Measurements from ENCODE around the gene RAB35. TPM values are rescaled to one million over a fixed set of nuclear protein-coding genes. Genes with fewer than 3 reads are reported as not detected.

Gene RAB35
- total and polyA plus RNA-seq, 2 donors from 2014 or later: 23.2 to 56.1 TPM

DNA sequence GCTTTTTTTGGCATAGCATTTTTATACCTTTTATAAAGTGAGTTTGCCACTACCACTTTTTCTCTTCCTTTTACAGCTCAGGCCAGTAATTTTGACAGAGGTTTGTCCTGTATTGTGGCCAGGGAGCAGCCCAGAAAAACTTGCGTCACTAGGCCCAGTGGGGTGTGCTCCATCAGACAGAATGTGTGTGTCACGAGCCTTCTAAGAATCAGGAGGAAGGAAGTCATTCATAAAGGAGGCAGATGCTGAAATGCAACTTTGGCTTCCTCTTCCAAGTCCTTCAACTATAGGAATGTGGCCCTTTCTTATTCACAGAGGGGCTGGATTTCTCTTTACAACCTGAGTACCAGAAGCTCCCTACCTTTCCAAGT is 10.1 kb upstream of the RAB35 start:
- H3K27ac ChIP-seq (ENCODE audit: low read depth in 2 of 2, low read length in 2 of 2): peak overlapping the region in 1 of 2 donors; percentile 26
- peak in 1 of 5 donors; percentile 45 for DNase-seq
- H3K9ac ChIP-seq (ENCODE audit: low read length in 3 of 3): no peak overlapping the region

GRCh38 chr12:120125792-120126634 is 9.5 kb upstream of the RAB35 start:
- no peak for TF ChIP-seq CTCF (IDR thresholded peaks at IDR 0.05; ENCODE audit: borderline replicate concordance, extremely low read depth, insufficient read depth)
- no peak for FAIRE-seq
- no peak for DNase-seq
- H3K9me3 ChIP-seq (ENCODE audit: control insufficient read depth in 2 of 3, insufficient read depth in 1 of 3, low read length in 3 of 3): no peaks in the 10 kb centered on the region
- no peaks in the 10 kb centered on the region for H3K27me3 ChIP-seq (ENCODE audit: control insufficient read depth, insufficient read depth, low read length)
- H3K36me3 ChIP-seq (ENCODE audit: control insufficient read depth in 2 of 3, insufficient read depth in 3 of 3, low read length in 3 of 3): peaks cover 3 to 38% (median 23%) of the 10 kb centered on the region in 3 donors
- H3K4me3 ChIP-seq (ENCODE audit: low read length in 3 of 3): no peak overlapping the region
- H3K9ac ChIP-seq (ENCODE audit: low read length in 3 of 3): no peak overlapping the region
- peak overlapping the region in 1 of 2 donors; percentile 26 for H3K27ac ChIP-seq (ENCODE audit: low read depth in 2 of 2, low read length in 2 of 2)
- intact Hi-C loops (cut with DNase I): no loop called here
- no peaks in the 10 kb centered on the region for H3K4me1 ChIP-seq (ENCODE audit: control insufficient read depth in 2 of 3, insufficient read depth in 2 of 3, low read depth in 1 of 3, low read length in 3 of 3)

More for the DNA sequence above, 10.1 kb upstream of the RAB35 start:
- Histone ChIP-seq H3K9me3 (ENCODE audit: control insufficient read depth in 2 of 3, insufficient read depth in 1 of 3, low read length in 3 of 3) (no peaks in the 10 kb centered on the region), H3K4me3 (ENCODE audit: low read length in 3 of 3) (no peak overlapping the region), H3K36me3 (ENCODE audit: control insufficient read depth in 2 of 3, insufficient read depth in 3 of 3, low read length in 3 of 3) (peaks cover 3 to 44% (median 29%) of the 10 kb centered on the region in 3 donors), H3K4me1 (ENCODE audit: control insufficient read depth in 2 of 3, insufficient read depth in 2 of 3, low read depth in 1 of 3, low read length in 3 of 3) (no peaks in the 10 kb centered on the region), H3K27me3 (ENCODE audit: control insufficient read depth, insufficient read depth, low read length) (no peaks in the 10 kb centered on the region)
- no peak for TF ChIP-seq CTCF (IDR thresholded peaks at IDR 0.05; ENCODE audit: borderline replicate concordance, extremely low read depth, insufficient read depth)
- intact Hi-C loops (cut with DNase I): no loop called here
- no peak for FAIRE-seq

DNA sequence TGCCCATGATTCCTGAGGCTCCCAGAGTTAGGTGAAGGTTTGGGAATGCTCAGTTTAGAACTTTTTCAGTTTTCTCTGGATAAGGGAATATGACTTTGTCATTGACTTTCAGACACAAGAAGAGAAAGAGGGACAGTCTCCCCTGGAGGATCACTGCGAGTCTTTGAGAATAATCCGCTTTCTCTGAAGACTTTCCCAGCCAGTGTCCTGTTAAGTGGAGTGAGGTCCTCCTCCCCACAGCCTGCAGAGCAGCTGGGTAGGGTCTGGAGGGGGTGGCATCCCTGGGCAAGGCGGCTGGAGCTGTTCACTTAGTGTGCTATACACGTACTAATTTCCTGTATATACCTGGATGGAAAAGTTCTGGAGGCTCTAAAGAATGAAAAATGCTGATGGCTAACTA is 8.5 kb upstream of the RAB35 start:
- no peak for DNase-seq
- Histone ChIP-seq H3K27me3 (ENCODE audit: control insufficient read depth, insufficient read depth, low read length) (no peaks in the 10 kb centered on the region), H3K27ac (ENCODE audit: low read depth in 2 of 2, low read length in 2 of 2) (no peak overlapping the region), H3K4me3 (ENCODE audit: low read length in 3 of 3) (no peak overlapping the region), H3K9ac (ENCODE audit: low read length in 3 of 3) (no peak overlapping the region), H3K36me3 (ENCODE audit: control insufficient read depth in 2 of 3, insufficient read depth in 3 of 3, low read length in 3 of 3) (peaks cover 0 to 28% (median 18%) of the 10 kb centered on the region in 3 donors), H3K4me1 (ENCODE audit: control insufficient read depth in 2 of 3, insufficient read depth in 2 of 3, low read depth in 1 of 3, low read length in 3 of 3) (no peaks in the 10 kb centered on the region), H3K9me3 (ENCODE audit: control insufficient read depth in 2 of 3, insufficient read depth in 1 of 3, low read length in 3 of 3) (no peaks in the 10 kb centered on the region)
- FAIRE-seq: no peak
- intact Hi-C loops (cut with DNase I): no loop called here
- no peak for TF ChIP-seq CTCF (IDR thresholded peaks at IDR 0.05; ENCODE audit: borderline replicate concordance, extremely low read depth, insufficient read depth)
